ENCODE measurements around the gene BARHL2.

BARHL2 gene

GRCh38 chr1:90745972-90746371, 28.9 kb upstream of the BARHL2 start:
- no peak overlapping the region for H3K4me2 ChIP-seq (ENCODE audit: low read length)
- no peaks in the 10 kb centered on the region for H3K27me3 ChIP-seq (ENCODE audit: low read depth, low read length)
- no peak overlapping the region for H2AFZ ChIP-seq (ENCODE audit: low read depth, low read length)
- no peaks in the 10 kb centered on the region for H3K4me1 ChIP-seq (ENCODE audit: low read length)
- H3K9me3 ChIP-seq (ENCODE audit: insufficient read depth, low read length) = no peaks in the 10 kb centered on the region
- TF ChIP-seq CTCF (IDR thresholded peaks at IDR 0.05; ENCODE audit: low read depth, low read length) = no peak
- TF ChIP-seq EZH2phosphoT487 (IDR thresholded peaks at IDR 0.05; ENCODE audit: low read depth) = no peak
- no peaks in the 10 kb centered on the region for H3K36me3 ChIP-seq (replicated peaks; ENCODE audit: low read depth, low read length)
- H3K4me3 ChIP-seq (ENCODE audit: low read length) = no peak overlapping the region
- H4K20me1 ChIP-seq (ENCODE audit: insufficient read depth, low read length) = no peaks in the 10 kb centered on the region
- H3K79me2 ChIP-seq (ENCODE audit: low read length) = no peaks in the 10 kb centered on the region
- no peak overlapping the region for H3K9ac ChIP-seq (ENCODE audit: low read length)
- H3K27ac ChIP-seq (ENCODE audit: low read length) = no peak overlapping the region

GRCh38 chr1:90732136-90732535, 15.0 kb upstream of the BARHL2 start:
- no peak for TF ChIP-seq CTCF (IDR thresholded peaks at IDR 0.05; ENCODE audit: low read depth, low read length)
- TF ChIP-seq EZH2phosphoT487 (IDR thresholded peaks at IDR 0.05; ENCODE audit: low read depth) = no peak
- 0 out of 2 replicates have a peak, but pooled peaks cover 24% of the 10 kb centered on the region for H3K27me3 ChIP-seq (ENCODE audit: low read depth, low read length)

GRCh38 chr1:90731382-90732050, 14.4 kb upstream of the BARHL2 start:
- H3K9me3 ChIP-seq (ENCODE audit: insufficient read depth, low read length) = no peaks in the 10 kb centered on the region
- H3K27ac ChIP-seq (ENCODE audit: low read length) = no peak overlapping the region
- 0 out of 2 replicates have a peak, but pooled peaks cover 3% of the 10 kb centered on the region for H3K4me1 ChIP-seq (ENCODE audit: low read length)
- no peak overlapping the region for H3K4me2 ChIP-seq (ENCODE audit: low read length)
- no peak overlapping the region for H2AFZ ChIP-seq (ENCODE audit: low read depth, low read length)
- H3K4me3 ChIP-seq (ENCODE audit: low read length) = no peak overlapping the region
- H4K20me1 ChIP-seq (ENCODE audit: insufficient read depth, low read length) = no peaks in the 10 kb centered on the region
- H3K36me3 ChIP-seq (replicated peaks; ENCODE audit: low read depth, low read length) = no peaks in the 10 kb centered on the region
- TF ChIP-seq EZH2phosphoT487 (IDR thresholded peaks at IDR 0.05; ENCODE audit: low read depth) (no peak), CTCF (IDR thresholded peaks at IDR 0.05; ENCODE audit: low read depth, low read length) (no peak)
- no peaks in the 10 kb centered on the region for H3K79me2 ChIP-seq (ENCODE audit: low read length)
- H3K27me3 ChIP-seq (ENCODE audit: low read depth, low read length) = 0 out of 2 replicates have a peak, but pooled peaks cover 24% of the 10 kb centered on the region
- no peak overlapping the region for H3K9ac ChIP-seq (ENCODE audit: low read length)

More at GRCh38 chr1:90732136-90732535, 15.0 kb upstream of the BARHL2 start:
- Histone ChIP-seq H2AFZ (ENCODE audit: low read depth, low read length) (no peak overlapping the region), H3K27ac (ENCODE audit: low read length) (no peak overlapping the region), H3K4me2 (ENCODE audit: low read length) (no peak overlapping the region), H3K9ac (ENCODE audit: low read length) (no peak overlapping the region), H3K36me3 (replicated peaks; ENCODE audit: low read depth, low read length) (no peaks in the 10 kb centered on the region), H3K79me2 (ENCODE audit: low read length) (no peaks in the 10 kb centered on the region), H3K9me3 (ENCODE audit: insufficient read depth, low read length) (no peaks in the 10 kb centered on the region), H4K20me1 (ENCODE audit: insufficient read depth, low read length) (no peaks in the 10 kb centered on the region), H3K4me3 (ENCODE audit: low read length) (no peak overlapping the region), H3K4me1 (ENCODE audit: low read length) (0 out of 2 replicates have a peak, but pooled peaks cover 3% of the 10 kb centered on the region)

- no peaks in the 10 kb centered on the region for H4K20me1 ChIP-seq (ENCODE audit: insufficient read depth, low read length)
- no peaks in the 10 kb centered on the region for H3K79me2 ChIP-seq (ENCODE audit: low read length)
- H3K4me1 ChIP-seq (ENCODE audit: low read length) = 0 out of 2 replicates have a peak, but pooled peaks cover 3% of the 10 kb centered on the region
- no peaks in the 10 kb centered on the region for H3K36me3 ChIP-seq (replicated peaks; ENCODE audit: low read depth, low read length)
- H3K4me3 ChIP-seq (ENCODE audit: low read length) = peak overlapping the region; percentile 88
- H3K4me2 ChIP-seq (ENCODE audit: low read length) = peak overlapping the region; percentile 94
- TF ChIP-seq CTCF (IDR thresholded peaks at IDR 0.05; ENCODE audit: low read depth, low read length) (no peak), EZH2phosphoT487 (IDR thresholded peaks at IDR 0.05; ENCODE audit: low read depth) (no peak)
- H3K9ac ChIP-seq (ENCODE audit: low read length) = peak overlapping the region; percentile 33
- H2AFZ ChIP-seq (ENCODE audit: low read depth, low read length) = peak overlapping the region; percentile 35; the same call in 1 of the 2 replicates
- 0 out of 2 replicates have a peak, but pooled peaks cover 24% of the 10 kb centered on the region for H3K27me3 ChIP-seq (ENCODE audit: low read depth, low read length)
- no peak overlapping the region for H3K27ac ChIP-seq (ENCODE audit: low read length)
- H3K9me3 ChIP-seq (ENCODE audit: insufficient read depth, low read length) = no peaks in the 10 kb centered on the region
Measured at GRCh38 chr1:90730243-90731022, 13.3 kb upstream of the BARHL2 start.

Measured in OCI-LY3 (cell line).